GM18499 (cell line): Measurements from ENCODE around the gene MAP1S.

ENCODE experiments used
- ATAC-seq: cut with Tn5 transposase; IDR thresholded peaks from one replicate; pipeline ENCODE4 v1.9.1; 2021; ENCODE audit warnings: moderate number of reproducible peaks; ENCODE audit not compliant: insufficient read depth, unreplicated experiment

Gene MAP1S

DNA sequence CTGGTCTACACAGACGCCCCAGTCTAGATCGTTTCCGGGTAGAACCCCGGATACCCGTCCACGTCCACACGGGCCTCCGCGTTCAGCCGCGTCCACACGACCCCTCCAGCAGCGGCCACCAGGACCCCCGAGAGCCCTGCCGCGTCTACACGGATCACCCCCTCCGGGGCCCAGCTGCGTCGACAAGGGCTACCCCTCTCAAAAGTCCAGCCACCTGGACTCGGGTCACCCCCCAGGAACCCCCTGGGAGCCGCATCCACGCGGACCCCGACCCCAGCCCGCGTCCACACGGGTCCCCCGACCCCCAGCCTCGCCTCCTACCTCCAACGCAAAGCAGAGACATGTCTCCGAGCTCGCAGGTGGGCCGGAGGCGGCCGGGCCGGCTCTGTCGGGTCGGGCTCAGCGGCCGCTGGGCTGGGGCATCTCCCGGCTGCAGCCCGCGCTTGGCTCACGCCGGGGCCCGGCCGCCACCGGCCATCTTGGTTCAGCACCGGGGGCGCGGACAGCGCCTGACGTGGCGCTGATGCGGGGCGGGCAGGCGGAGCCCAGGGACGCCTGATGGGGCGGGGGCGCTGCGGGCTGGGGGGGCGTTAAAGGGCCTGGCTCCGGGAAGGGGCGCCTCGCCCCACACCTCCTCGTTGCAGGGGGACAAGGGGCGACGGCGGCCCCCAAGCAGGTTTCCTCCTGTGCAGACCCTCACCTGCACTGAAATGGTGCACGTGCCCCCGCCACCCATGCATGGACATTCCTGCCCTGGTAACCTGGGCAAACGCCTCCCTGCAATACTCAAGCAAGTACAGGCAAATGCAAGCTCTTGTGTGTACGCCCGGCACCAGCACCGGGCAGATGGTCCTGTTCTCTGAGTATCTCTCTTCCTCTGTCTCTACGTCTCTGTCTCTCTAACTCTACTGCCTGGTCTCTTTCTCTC, 31.2 kb upstream of the MAP1S start, which contains the start of gene UNC13A:
TSS of gene UNC13A (minus strand) at position 498 of the 928 bp plus-strand sequence. CDS start at position 343, 155 bp downstream.
- no peak for ATAC-seq

- ATAC-seq, result no peak
These were observed 30.3 kb upstream of the MAP1S start for GRCh38 chr19:17688853-17689595.

DNA sequence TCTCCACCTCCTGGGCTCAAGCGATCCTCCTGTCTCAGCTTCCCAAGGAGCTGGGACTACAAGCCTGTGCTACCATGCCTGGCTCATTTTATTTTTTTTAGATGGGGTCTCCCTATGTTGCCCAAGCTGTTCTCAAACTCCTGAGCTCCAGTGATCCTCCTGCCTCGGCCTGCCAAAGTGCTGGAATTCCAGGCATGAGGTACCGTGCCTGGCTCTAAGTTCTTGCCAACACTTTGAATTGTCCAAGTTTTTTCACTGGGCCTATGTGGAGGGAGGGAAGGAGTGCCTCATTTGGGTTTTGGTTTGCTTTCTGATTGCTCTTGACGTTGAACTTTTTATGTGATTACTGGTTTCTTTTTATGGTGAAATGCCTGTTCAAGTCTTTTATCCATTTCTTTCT, 26.7 kb upstream of the MAP1S start:
- ATAC-seq, result no peak

GRCh38 chr19:17695198-17695597, 24.1 kb upstream of the MAP1S start:
- ATAC-seq, result no peak

DNA sequence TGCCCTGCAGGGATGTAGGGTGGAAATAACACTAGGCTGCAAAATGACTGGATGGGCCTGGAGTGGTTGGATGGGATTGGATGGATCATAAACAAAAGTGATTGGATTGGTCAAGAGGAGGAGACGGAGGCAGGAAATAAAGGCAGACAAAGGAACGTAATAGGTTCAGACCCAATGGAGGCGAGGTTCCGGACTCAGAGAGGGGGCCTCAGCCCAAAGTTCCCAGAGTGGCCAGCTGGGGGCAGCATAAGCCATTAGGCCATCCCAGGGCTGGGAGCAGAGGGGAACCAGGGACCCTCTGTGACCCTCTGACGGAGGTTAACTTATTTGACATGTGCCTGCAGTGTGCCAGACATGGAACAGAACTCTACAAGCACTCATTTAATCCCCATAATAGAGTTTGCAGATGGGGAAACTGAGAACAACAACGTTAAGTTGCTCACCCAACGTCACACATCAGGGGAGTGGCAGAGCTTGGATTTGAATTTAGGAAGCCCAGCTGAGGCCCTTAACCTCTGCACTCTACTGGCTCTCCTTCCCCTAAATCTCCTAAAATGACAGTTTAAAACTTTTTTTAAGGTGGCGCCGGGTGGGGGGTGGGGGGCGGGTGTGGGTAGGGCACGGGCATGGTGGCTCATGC, 15.3 kb upstream of the MAP1S start:
- no peak for ATAC-seq

DNA sequence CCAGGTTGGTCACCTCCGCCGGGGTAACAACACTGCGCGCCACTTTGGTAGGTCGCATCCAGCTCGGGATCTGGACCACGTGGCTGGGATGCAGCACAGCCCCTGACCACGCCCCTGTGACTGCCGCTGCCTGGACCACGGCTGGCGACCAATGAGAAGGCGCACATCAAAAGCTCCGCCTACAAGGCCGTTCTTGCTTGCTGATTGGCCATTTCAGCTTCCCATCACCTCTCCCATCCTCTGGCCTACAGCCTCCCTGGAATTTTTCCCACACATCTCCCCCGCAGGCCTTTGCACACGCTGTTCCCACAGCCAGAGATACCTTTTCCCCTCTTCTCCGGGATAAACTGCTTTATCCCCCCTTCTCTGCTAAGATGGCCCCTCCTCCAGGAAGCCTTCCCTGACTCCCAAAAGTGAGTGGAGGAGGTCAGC, 12.5 kb upstream of the MAP1S start:
- no peak for ATAC-seq

DNA sequence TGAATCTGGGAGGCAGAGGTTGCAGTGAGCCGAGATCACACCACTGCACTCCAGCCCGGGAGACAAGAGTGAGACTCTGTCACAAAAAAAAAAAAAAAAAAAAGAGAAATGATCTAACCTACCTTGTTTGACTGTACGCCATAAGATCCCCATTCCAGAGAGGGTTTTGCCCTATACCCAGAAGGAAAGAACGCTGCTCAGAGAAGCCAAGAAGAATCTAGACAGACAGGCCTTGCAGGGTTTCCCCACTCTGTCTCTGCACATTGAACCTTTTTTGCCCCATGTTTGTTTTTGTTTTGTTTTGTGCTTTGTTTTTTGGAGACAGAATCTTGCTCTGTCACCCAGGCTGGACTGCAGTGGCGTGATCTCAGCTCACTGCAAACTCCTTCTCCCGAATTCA, 7.4 kb upstream of the MAP1S start:
- no peak for ATAC-seq

- ATAC-seq, result no peak
These were observed 2.9 kb upstream of the MAP1S start for GRCh38 chr19:17716309-17716929.

- ATAC-seq, result no peak
These were observed 732 bp upstream of the MAP1S start for GRCh38 chr19:17718550-17718946.

GRCh38 chr19:17719730-17720400, 585 bp downstream of the MAP1S start:
- ATAC-seq, result no peak

- no peak for ATAC-seq
These were observed 1.2 kb downstream of the MAP1S start for GRCh38 chr19:17720440-17720839.

DNA sequence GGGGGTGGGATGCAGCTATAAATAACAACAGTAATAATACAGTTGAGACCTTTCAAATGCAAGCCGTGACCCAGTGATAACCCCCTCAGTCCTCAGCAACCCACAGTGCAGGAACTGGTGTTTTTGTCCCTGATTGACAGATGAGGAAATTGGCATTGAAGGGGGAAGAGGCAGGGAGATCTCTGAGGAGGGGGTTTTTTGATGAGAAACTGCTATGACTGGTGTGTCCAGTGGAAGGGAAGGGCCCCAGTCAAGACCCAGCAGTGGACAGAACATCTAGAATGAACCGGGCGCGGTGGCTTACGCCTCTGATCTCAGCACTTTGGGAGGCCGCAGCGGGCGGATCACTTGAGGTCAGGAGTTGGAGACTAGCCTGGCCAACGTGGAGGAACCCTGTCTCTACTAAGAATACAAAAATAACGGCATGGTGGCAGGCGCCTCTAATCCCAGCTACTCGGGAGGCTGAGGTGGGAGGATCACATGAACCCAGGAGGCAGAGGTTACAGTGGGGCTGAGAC, 1.9 kb downstream of the MAP1S start:
- ATAC-seq, result no peak

DNA sequence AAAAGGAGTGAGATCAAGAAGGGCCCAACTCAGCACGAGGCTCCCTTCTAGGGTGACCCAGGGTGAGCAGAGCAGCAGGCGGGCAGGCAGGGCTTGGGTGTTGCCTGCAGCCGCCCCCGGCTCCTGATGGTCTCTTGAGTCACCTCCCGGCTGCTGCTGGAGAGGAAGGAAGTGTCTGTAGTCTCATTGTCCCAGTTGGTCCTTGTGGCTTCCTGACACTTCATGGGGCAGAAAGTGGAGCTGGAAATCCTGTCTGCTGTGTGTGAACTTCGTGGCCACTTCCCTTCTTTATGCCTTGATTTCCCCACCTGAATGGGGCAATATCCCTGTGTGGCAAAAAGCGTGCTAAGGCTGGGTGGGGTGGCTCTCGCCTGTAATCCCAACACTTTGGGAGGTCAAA, 2.5 kb downstream of the MAP1S start:
- ATAC-seq, result no peak

GRCh38 chr19:17722655-17723240, 3.5 kb downstream of the MAP1S start:
- ATAC-seq, result no peak

DNA sequence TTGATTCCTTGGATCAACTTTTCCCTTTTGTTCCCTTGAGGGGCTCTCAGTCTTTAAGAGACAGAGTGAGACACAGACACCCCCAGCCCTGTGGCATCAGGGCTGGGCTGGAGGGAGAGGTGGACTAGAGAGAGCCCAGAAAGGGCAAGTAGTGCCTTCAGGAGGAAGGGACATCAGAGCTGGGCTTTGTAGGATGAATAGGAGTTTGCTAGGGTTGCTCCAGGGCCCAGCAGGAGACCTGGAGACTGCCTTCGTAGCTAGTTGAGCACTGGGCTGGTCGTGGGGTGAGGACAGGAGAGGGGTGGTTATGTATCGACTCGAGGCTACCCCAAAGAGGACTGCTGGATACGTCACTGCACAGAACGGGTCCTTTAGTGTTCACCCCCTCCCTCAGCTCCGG, 5.4 kb downstream of the MAP1S start:
- ATAC-seq, result no peak

GRCh38 chr19:17725422-17726078, 6.3 kb downstream of the MAP1S start:
- no peak for ATAC-seq

DNA sequence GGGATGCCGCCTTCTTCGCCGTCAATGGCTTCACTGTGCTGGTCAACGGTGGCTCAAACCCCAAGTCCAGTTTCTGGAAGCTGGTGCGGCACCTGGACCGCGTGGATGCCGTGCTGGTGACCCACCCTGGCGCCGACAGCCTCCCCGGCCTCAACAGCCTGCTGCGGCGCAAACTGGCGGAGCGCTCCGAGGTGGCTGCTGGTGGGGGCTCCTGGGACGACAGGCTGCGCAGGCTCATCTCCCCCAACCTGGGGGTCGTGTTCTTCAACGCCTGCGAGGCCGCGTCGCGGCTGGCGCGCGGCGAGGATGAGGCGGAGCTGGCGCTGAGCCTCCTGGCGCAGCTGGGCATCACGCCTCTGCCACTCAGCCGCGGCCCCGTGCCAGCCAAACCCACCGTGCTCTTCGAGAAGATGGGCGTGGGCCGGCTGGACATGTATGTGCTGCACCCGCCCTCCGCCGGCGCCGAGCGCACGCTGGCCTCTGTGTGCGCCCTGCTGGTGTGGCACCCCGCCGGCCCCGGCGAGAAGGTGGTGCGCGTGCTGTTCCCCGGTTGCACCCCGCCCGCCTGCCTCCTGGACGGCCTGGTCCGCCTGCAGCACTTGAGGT, 7.0 kb downstream of the MAP1S start:
- ATAC-seq, result no peak

DNA sequence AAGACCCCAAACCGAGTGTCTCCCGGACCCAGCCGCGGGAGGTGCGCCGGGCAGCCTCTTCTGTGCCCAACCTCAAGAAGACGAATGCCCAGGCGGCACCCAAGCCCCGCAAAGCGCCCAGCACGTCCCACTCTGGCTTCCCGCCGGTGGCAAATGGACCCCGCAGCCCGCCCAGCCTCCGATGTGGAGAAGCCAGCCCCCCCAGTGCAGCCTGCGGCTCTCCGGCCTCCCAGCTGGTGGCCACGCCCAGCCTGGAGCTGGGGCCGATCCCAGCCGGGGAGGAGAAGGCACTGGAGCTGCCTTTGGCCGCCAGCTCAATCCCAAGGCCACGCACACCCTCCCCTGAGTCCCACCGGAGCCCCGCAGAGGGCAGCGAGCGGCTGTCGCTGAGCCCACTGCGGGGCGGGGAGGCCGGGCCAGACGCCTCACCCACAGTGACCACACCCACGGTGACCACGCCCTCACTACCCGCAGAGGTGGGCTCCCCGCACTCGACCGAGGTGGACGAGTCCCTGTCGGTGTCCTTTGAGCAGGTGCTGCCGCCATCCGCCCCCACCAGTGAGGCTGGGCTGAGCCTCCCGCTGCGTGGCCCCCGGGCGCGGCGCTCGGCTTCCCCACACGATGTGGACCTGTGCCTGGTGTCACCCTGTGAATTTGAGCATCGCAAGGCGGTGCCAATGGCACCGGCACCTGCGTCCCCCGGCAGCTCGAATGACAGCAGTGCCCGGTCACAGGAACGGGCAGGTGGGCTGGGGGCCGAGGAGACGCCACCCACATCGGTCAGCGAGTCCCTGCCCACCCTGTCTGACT, 7.9 kb downstream of the MAP1S start:
- ATAC-seq, result no peak
